Thoracic aorta (tissue), 2 donors: ENCODE measurements around the gene TEX12. TPM values are rescaled to one million over a fixed set of nuclear protein-coding genes. Genes with fewer than 3 reads are reported as not detected.

Experiments used
- ATAC-seq: fragments of 150-250 bp; one replicate; pipeline ENCODE4 v1.8.0; 2017; ENCODE audit warnings: low read depth; ENCODE audit not compliant: insufficient number of reproducible peaks, low FRiP score
- DNase-seq: peaks from one replicate; pipeline ENCODE4 v3.0.0-alpha.2; 2020; ENCODE audit warnings: low spot score
- H3K27ac ChIP-seq, 2 donors: fragments of 200-600 bp; sonication (generic); 1 replicate in 1 of 2; 2 replicates in 1 of 2; pipeline ENCODE4 v1.5.1; 2016; ENCODE audit warnings: mild to moderate bottlenecking in 2 of 2, moderate library complexity in 2 of 2
- H3K27me3 ChIP-seq: fragments of 200-600 bp; sonication (generic); replicated peaks from 2 replicates; pipeline ENCODE4 v1.6.0; 2016; ENCODE audit warnings: mild to moderate bottlenecking; ENCODE audit not compliant: insufficient read depth
- H3K36me3 ChIP-seq: fragments of 200-600 bp; sonication (generic); one replicate; pipeline ENCODE4 v1.5.1; 2016
- H3K4me1 ChIP-seq, 2 donors: fragments of 200-600 bp; sonication (generic); 1 replicate in 1 of 2; 2 replicates in 1 of 2; pipeline versions ENCODE4 v1.5.1 to v1.6.0; 2016; ENCODE audit warnings: low read depth in 2 of 2, mild to moderate bottlenecking in 1 of 2; ENCODE audit not compliant: control insufficient read depth in 1 of 2
- H3K4me3 ChIP-seq: fragments of 200-600 bp; sonication (generic); 2 replicates; pipeline ENCODE4 v1.5.1; 2016; ENCODE audit warnings: mild to moderate bottlenecking
- H3K9me3 ChIP-seq: fragments of 200-600 bp; sonication (generic); 2 replicates; pipeline ENCODE4 v1.5.1; 2016
- CTCF ChIP-seq: fragments of 200-600 bp; sonication (generic); IDR thresholded peaks from one replicate; pipeline ENCODE4 v1.5.1; 2019; ENCODE audit warnings: antibody characterized with exemption
- total RNA-seq, 2 donors: library from RNA; depleted of rRNA; stranded (reverse); fragments of >200 nt; gene quantifications; one replicate each; pipeline versions ENCODE4 v1.1.0 to v1.2.3, GENCODE V29; 2016

The TEX12 gene
- total RNA-seq, 2 donors from 2014 or later = 0.54 to 1.4 TPM

- H3K9me3 ChIP-seq = no peaks in the 10 kb centered on the region
- H3K4me1 ChIP-seq = no peaks in the 10 kb centered on the region
- no peaks in the 10 kb centered on the region for H3K27me3 ChIP-seq
- H3K36me3 ChIP-seq = no peaks in the 10 kb centered on the region
- H3K4me3 ChIP-seq = no peak overlapping the region
- DNase-seq (no peak), ATAC-seq (no peak)
- TF ChIP-seq CTCF = no peak
- no peak overlapping the region for H3K27ac ChIP-seq
Observed at GRCh38 chr11:112150517-112150916, 16.7 kb upstream of the TEX12 start.

GRCh38 chr11:112156153-112156955, 10.8 kb upstream of the TEX12 start:
- H3K36me3 ChIP-seq = no peaks in the 10 kb centered on the region
- no peak overlapping the region for H3K27ac ChIP-seq
- no peak for TF ChIP-seq CTCF
- H3K4me1 ChIP-seq = peaks cover 4 to 5% of the 10 kb centered on the region in 2 donors
- DNase-seq (no peak), ATAC-seq (no peak)
- H3K9me3 ChIP-seq = no peaks in the 10 kb centered on the region
- no peak overlapping the region for H3K4me3 ChIP-seq
- no peaks in the 10 kb centered on the region for H3K27me3 ChIP-seq

- ATAC-seq (peak; percentile 97), DNase-seq (peak; percentile 31)
- no peak for TF ChIP-seq CTCF
- Histone ChIP-seq H3K36me3 (no peaks in the 10 kb centered on the region), H3K27ac (no peak overlapping the region), H3K9me3 (no peaks in the 10 kb centered on the region), H3K27me3 (no peaks in the 10 kb centered on the region), H3K4me3 (no peak overlapping the region), H3K4me1 (peaks cover 4 to 5% of the 10 kb centered on the region in 2 donors)
Observed at GRCh38 chr11:112156956-112157766, 10.0 kb upstream of the TEX12 start.

- Histone ChIP-seq H3K27me3 (no peaks in the 10 kb centered on the region), H3K27ac (peak overlapping the region in 1 of 2 donors; percentile 11), H3K9me3 (no peaks in the 10 kb centered on the region), H3K36me3 (no peaks in the 10 kb centered on the region), H3K4me3 (no peak overlapping the region), H3K4me1 (peaks cover 4 to 5% of the 10 kb centered on the region in 2 donors)
- TF ChIP-seq CTCF = no peak
- no peak for DNase-seq
- ATAC-seq = no peak
Observed at GRCh38 chr11:112159098-112160065, 7.8 kb upstream of the TEX12 start.
